Upper lobe of right lung (tissue), 1 donor: ENCODE data around the gene ITGA2B. TPM values are rescaled to one million over a fixed set of nuclear protein-coding genes. Genes with fewer than 3 reads are reported as not detected.

Source experiments
- ATAC-seq: fragments of 200-7000 bp; cut with Tn5 transposase; one replicate; pipeline ENCODE4 v1.9.1; 2020; ENCODE audit warnings: mild to moderate bottlenecking, moderate library complexity
- DNase-seq: peaks from one replicate; pipeline ENCODE4 v3.0.0-alpha.2; 2020
- H3K27ac ChIP-seq: fragments of 200-600 bp; one replicate; pipeline ENCODE4 v1.8.0; 2022
- H3K27me3 ChIP-seq: fragments of 200-600 bp; one replicate; pipeline ENCODE4 v1.8.0; 2022; ENCODE audit warnings: mild to moderate bottlenecking
- H3K36me3 ChIP-seq: fragments of 200-600 bp; one replicate; pipeline ENCODE4 v1.8.0; 2022
- H3K4me1 ChIP-seq: fragments of 200-600 bp; one replicate; pipeline ENCODE4 v1.8.0; 2022
- H3K4me3 ChIP-seq: fragments of 200-600 bp; one replicate; pipeline ENCODE4 v1.8.0; 2022; ENCODE audit warnings: mild to moderate bottlenecking
- H3K9me3 ChIP-seq: fragments of 200-600 bp; one replicate; pipeline ENCODE4 v1.8.0; 2022
- CTCF ChIP-seq: fragments of 200-600 bp; IDR thresholded peaks from one replicate; pipeline ENCODE4 v1.8.0; 2022; ENCODE audit warnings: antibody characterized with exemption
- intact Hi-C: fragments of 100-400 bp; cut with DNase I; formaldehyde crosslinking; loops from one replicate; pipeline ENCODE4 v1.11.0; 2022
- total RNA-seq: library from RNA; stranded (reverse); fragmentation: NEBNext Ultra II Directional; extraction: Animal tissue kit (Norgen Biotek cat#: 25700); gene quantifications from one replicate; pipeline ENCODE4 v1.2.1, GENCODE V29; 2021
- donor health status: DM: no; HTN: yes; CAD: no; lungs with severe emphysema.

ITGA2B gene
- total RNA-seq, 1 donor from 2014 or later, result 4.6 TPM

GRCh38 chr17:44358066-44358465, 31.4 kb downstream of the ITGA2B start:
- Histone ChIP-seq H3K4me1 (peaks cover 4% of the 10 kb centered on the region), H3K27me3 (no peaks in the 10 kb centered on the region), H3K36me3 (peaks cover under 1% of the 10 kb centered on the region), H3K4me3 (no peak overlapping the region), H3K27ac (no peak overlapping the region), H3K9me3 (no peaks in the 10 kb centered on the region)
- ATAC-seq, result no peak
- intact Hi-C loops, result no loop called here
- no peak for DNase-seq
- TF ChIP-seq CTCF, result no peak

GRCh38 chr17:44356241-44356640, 33.2 kb downstream of the ITGA2B start:
- intact Hi-C loops, result no loop called here

GRCh38 chr17:44355642-44356099, 33.8 kb downstream of the ITGA2B start:
- no peak overlapping the region for H3K4me3 ChIP-seq
- intact Hi-C loops, result no loop called here
- no peak for TF ChIP-seq CTCF

More at GRCh38 chr17:44356241-44356640, 33.2 kb downstream of the ITGA2B start:
- ATAC-seq (no peak), DNase-seq (no peak)
- Histone ChIP-seq H3K9me3 (no peaks in the 10 kb centered on the region), H3K36me3 (peaks cover 19% of the 10 kb centered on the region), H3K4me1 (no peaks in the 10 kb centered on the region), H3K27me3 (no peaks in the 10 kb centered on the region), H3K4me3 (no peak overlapping the region), H3K27ac (no peak overlapping the region)
- TF ChIP-seq CTCF, result no peak

GRCh38 chr17:44354582-44355561, 34.6 kb downstream of the ITGA2B start:
- Histone ChIP-seq H3K27ac (no peak overlapping the region), H3K36me3 (peaks cover 30% of the 10 kb centered on the region), H3K4me3 (no peak overlapping the region), H3K27me3 (no peaks in the 10 kb centered on the region), H3K4me1 (no peaks in the 10 kb centered on the region), H3K9me3 (no peaks in the 10 kb centered on the region)
- peak; percentile 10 for ATAC-seq
- DNase-seq, result peak; percentile 73
- peak; percentile 20 for TF ChIP-seq CTCF
- intact Hi-C loops, result no loop called here

More at GRCh38 chr17:44355642-44356099, 33.8 kb downstream of the ITGA2B start:
- no peaks in the 10 kb centered on the region for H3K4me1 ChIP-seq
- no peak for DNase-seq
- H3K36me3 ChIP-seq, result peaks cover 24% of the 10 kb centered on the region
- H3K27me3 ChIP-seq, result no peaks in the 10 kb centered on the region
- no peak overlapping the region for H3K27ac ChIP-seq
- no peaks in the 10 kb centered on the region for H3K9me3 ChIP-seq
- ATAC-seq, result no peak

GRCh38 chr17:44353672-44354331, 35.6 kb downstream of the ITGA2B start:
- peaks cover 39% of the 10 kb centered on the region for H3K36me3 ChIP-seq
- H3K27me3 ChIP-seq, result no peaks in the 10 kb centered on the region
- intact Hi-C loops, result no loop called here
- ATAC-seq (peak; percentile 46), DNase-seq (peak; percentile 74)
- peak overlapping the region; percentile 23 for H3K4me3 ChIP-seq
- no peaks in the 10 kb centered on the region for H3K9me3 ChIP-seq
- no peaks in the 10 kb centered on the region for H3K4me1 ChIP-seq
- H3K27ac ChIP-seq, result no peak overlapping the region
- TF ChIP-seq CTCF, result no peak
